ENCODE measurements around the gene ASB7.
"Not testable (repeated sequence)": the region's sequence is repeated elsewhere in the genome, so short reads cannot be mapped to it uniquely, and the experiment has no call there.

ASB7 gene

DNA sequence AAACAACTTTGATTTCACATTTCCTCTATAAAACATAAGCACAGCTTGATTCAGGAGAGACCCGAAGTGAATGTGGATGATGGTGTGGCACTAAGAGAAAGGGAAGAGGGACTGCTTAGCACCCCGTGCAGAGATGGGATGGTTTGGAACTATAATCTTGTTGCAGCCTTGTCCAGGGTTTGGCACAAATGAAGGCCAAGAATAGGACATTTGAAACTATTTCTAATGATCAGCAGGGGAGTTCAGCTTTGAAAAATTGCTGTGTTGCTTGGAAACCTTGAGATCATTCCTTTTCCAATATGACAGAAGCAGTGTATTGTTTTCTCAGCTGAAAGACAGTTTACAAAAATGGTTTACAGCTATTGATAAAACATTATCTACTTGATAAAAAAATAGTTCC lies 49.7 kb downstream of the ASB7 start:
- DNase-seq = no peak

DNA sequence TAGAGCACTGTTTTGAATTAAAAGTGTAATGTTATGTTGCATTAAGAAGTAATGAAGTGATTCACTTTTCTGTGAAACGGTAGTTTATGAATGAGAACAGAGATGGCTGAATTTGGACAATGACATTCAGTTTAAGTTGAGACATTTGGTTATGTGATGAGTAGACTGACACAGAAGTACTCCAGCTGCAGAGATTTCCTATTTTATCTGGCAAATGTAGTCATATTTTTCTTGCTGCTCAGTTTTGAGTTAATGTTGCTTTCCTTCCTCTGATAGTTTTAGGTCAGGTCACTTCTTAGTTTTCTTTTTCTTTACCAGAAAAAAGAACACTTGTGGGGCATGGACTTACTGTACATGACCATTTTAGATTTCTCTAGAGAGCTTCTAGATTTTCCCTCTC lies 51.2 kb downstream of the ASB7 start:
- DNase-seq = no peak

DNA sequence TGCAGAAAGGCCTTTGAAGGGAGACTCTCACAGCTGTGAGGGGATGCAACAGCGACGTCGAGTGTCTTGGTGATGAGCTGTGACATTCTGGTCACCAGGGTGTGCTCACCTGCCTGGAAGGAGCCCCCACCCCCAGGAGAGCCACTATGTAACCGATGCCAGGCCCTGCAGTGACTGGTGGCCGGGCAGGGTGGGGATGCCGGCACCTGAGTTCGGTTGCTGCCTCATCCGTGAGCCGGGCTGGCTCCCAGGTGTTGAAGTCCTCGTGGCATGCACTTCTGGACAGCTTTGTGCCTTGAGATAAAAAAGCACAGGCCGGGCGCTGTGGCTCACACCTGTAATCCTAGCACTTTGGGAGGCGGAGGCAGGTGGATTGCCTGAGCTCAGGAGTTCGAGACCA lies 56.5 kb downstream of the ASB7 start:
- DNase-seq = no peak

DNA sequence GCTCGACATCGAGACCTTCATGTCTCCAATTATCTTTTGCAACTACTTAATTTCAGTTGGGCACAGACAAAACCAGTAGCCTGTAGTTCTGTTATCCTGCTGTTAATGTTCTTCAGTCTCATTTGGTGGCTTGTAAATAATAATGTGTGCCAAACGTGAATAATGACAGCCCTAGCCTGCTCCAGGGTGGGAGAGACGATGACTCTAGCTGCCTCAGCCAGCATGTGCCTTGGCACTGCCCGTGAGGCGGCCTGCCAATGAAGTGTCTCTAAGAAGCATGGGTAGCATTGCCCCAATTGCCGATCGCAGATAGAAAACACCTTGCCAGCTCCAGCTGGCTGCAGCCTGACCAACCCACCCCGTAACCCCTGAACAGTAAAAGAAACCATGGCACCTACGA lies 58.8 kb downstream of the ASB7 start:
- no peak for DNase-seq

DNA sequence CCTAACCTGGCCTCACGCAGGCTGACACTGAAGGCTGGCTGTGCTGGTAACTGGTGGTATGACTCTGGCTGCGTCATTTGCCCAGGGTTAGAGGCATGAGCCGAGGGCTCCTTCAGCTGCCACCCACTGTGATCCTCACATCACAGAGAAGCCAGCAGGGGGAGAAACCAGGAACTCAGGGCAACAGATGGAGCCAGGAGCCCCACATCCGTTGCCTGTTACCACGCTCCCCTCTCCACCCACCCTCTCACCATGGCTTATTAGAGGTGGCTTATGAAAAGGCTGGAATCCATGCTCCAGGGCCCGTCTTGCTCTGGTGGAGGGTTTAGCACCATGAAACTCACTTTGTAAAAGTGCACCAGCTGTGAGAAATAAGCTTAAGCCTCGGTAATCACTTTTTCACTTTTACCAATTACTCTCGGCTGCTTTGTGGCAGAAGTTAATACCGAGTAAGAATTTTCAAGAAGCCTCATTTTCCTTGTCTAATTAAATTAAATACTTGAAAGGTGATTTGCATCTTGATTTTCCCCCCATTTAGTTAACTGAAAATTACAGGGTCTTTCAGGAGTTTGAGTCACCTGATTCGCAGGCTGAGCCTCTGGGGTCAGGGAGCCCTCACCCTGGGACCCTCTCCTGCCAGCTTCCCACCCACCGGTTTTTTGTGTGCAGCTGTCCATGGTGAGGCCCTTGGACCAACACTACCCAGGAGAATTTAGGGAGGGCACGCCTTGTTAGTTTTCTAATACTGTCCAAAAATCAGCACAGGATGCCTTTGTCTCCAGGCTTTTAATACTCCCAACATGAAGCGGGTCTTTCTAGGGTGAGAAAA lies 60.9 kb downstream of the ASB7 start:
- no peak for DNase-seq

DNA sequence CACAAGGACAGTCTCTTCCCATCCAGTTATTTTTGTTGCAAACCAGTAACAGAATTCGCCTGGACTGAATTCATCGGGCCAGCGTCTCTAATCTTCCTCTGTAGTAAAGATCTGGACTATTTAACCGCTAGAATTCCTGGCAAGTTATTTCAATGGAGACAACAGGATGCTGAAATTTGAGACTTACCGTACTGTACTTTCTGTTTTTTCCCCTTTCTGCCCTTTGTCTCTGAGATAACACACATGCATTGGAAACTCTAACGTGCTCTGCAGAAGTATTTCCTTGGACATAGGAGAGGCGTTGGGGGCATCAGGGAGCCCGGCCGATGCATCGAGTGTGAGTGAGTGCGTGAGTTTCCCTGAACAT lies 61.5 kb downstream of the ASB7 start:
- DNase-seq = no peak

DNA sequence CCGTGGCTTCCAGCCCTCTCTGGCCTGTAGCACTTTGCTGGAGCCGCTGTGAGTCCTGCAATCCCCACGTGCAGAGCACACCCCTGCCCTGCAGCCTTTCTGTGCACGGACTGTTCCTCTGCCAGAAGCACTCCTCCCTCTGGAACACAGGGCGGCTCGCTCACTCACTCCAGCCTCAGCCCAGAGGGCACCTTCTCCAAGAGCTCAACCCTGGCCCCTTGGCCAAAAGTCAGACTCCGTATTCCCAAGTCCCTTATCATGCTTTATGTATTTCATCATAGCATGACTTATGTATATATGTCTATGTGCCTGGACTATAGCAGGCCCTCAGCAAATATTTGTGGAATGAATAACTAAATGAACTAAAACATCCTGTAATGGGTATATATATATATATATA lies 63.2 kb downstream of the ASB7 start:
- no peak for DNase-seq

DNA sequence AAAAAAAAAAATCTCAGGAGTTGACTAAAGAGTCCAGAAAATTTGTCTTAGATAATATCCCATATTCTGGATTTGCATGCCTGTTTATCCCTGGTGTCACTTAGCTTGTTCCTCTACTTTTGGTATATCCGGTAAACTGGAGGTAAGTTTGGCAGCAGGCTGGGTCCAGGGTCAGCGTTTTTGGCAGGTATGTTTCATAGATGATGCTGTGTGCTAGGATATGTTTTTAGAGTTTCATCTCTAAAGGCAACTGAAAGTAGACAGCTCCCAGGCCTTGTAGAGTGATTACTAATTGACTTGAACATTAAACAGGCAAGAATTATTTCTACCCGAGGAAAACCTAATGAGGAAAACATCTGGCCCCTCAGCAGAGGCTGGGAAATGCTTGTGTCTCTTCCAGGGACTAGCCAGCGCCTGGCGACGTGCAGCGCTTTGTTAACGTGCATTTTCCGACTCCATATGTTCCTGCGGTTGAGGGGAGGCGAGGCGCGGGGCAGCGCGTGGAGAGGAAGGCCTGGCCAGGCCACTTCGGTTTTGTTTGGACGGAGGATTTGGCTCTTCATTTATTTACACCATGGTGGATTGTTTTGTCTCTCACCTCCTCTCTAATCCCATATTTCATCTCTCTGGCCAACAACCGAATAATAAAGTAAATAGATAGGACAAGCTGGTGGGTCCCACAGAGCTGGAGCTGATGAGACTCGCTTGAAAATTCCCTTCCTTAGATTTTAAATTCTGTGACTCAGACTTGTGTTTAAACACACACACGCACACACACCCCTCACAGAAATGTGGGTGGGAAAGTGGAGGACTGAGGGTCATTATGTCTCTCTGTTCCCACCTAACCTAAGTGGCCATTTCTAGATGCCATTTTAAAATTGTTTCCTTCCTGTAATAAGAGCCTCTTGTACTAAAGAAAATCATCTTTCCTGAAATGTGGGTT lies 65.3 kb downstream of the ASB7 start:
- DNase-seq = no peak

DNA sequence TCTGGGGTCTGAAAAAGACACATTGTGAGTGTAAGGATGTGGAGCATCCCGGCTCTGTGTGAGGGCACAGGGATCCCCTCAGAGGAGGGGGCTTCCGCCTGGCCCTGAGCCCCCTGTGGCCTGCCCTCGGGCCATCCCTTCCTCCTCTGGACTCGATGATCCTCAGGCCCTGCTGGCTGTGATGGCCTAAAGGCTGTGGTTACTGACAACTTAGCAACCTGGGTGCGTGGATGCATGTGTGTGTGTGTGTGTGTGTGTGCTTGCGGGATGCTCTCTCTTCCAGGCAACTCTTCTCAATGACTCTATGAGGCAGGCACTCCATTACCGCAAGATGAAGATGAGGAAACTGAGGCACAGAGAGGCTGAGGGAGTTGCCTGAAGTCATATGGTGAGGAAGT lies 66.0 kb downstream of the ASB7 start:
- DNase-seq = no peak

DNA sequence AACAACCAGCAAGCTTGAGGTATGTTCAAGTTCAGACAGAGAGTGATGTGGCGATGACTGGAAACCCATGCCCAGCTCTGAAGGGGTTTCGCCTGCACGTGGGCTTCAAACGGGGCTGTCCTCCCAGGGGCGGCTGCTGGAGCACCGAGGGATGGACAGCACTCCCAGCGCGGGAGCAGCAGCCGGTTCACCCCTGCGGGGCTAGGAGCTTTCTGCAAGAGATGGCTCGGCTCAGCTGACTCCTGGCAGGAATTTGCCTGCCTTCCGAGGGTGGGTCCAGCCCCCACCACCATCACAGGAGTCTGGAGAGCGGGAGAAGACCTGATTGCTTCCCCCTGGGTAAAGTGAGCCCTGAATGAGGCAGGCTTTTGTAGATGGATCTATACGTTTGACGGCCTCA lies 66.9 kb downstream of the ASB7 start:
- no peak for DNase-seq

DNA sequence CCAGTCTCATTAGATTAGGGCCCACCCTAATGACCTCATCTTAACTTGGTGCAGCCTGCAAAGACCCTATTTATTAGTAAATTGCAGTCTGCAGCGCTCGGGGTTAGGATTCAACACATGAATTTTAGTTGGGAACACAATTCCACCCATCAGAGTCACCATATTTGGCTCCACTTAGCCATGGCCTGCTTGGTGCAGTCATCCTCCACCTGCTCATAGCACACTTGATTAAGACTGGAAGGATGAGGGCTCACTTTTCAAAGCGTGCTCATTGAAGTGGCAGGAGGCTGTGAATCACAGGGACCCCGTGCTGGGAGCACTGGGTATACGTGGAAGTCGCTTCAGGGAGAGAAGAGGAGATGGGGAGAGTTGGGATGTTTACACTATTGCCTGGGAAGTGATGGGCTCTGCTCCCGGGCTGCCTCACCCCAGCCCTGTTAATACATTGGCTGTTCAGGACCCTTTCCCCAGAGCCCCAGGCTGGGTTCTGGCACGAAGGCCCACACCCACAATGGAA lies 68.2 kb downstream of the ASB7 start:
- DNase-seq = no peak

DNA sequence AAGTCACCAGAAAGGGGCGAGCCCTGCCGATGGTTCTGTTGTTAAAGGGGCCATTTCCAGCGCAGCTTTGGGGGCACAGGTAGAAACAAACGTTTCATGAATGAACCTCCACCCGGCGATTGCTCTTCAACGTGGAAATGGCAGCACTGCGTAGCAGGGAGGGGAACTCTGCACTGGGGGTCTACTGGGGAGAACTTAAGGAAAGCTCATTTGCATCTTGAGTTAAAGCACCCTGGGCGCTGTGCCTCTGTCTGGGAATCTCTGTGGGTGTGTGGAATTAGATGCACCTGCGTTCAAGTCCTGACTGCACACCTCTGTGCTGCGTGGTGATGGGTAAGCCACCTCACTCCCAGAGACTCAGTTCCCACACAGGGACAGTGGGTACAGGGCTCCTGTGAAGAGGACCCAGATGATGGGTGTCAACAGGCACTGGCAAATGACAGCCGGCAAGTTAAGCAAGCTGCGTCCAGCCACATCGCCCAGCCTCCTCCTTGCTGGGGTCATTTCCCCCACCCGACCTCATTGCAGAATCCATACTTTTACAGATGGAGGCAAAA lies 68.8 kb downstream of the ASB7 start:
- no peak for DNase-seq

DNA sequence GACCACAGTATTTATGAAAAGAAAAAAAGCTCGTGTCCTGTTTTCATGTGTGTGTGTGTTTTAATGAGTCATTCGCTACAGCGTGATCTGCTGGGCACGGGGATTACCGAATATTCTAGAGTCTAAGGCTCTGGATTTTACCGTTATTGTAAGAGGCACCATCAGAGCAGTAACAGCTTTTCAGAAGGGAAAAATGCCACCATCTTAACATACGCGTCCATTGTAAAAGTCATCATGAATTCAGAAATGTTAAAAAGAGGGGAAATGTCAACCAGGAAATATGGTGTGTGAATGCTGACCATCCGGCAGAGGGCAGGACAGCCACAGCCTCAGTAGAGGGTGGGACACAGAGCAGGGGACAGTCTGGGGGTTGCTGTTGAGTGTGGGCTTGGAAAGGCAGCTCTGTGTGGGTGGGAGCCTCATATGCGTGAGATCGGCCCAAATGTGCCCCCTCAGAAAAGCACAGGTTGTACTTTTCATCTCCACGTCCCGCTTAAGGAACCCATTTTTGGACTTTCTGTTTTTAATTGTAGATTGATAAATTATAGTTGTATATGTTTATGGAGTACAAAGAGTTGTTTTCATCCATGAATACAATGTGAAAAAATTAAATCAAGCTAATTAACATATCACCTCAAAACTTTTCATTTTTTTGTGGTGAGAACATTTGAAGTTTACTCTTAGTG lies 69.6 kb downstream of the ASB7 start:
- DNase-seq = no peak

DNA sequence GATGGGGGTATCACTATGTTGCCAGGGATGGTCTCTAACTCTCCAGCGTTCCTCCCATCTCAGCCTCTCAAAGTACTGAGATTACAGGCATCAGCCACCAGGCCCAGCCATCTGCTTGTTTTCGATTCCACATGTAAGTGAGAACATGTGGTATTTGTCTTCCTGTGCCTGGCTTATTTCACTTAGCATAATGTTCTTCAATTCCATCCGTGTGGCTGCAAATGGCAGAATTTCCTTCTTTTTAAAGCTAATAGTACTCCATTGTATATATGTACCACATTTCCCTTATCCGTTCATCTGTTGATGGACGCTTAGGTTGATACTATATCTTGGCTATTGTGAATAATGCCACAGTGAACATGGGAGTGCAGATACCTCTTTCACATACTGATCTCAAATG lies 70.6 kb downstream of the ASB7 start:
- DNase-seq = no peak

DNA sequence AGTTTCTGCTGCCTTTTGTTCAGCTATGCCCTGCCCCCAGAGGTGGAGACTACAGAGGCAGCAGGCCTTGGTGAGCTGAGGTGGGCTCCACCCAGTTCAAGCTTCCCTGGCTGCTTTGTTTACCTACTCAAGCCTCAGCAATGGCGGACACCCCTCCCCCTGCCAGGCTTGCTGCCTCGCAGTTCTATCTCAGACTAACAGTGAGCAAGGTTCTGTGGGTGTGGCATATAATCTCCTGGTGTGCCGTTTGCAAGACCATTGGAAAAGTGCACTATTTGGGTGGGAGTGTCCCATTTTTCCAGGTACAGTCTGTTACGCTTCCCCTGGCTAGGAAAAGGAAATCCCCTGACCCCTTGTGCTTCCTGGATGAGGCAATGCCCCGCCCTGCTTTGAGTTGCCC lies 76.8 kb downstream of the ASB7 start:
- DNase-seq = not testable (repeated sequence)

DNA sequence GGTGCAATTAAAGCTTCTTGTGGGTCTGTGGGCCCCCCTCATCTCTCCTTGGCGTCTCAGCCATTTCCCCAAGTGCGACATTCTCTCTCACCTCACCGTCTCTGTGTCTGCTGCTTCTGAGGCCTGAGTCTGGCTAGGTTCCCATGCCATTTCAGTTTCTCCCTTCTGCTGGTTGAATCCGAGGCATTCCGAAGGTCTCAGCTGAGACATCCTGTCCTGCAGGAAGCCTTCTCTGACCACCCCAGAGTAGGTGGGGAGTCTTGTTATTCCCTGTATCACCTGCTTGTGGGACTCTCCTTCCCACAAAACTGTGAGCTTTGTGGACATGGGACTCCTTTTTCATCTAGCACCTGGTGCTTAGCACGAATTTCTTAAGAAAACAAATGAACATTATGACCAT lies 78.3 kb downstream of the ASB7 start:
- no peak for DNase-seq

DNA sequence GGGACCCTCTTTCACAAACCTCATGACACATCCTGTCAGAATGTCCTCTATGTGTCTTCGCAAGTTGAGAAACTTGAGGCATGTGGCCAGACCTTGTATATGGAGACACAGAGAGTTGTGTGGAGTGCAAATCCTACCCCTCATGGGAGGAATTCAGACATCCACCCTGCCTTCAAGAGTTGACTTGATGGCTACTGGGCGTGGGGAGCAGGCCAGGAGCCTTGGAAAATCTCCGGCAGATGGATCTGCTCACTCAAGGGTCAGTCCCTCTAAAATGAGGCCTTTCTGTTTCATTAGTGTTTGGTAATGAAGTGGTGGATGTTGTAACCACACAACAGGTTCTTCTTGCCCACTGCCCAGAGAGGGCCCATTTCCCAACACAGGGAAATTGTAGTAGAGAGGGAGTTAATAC lies 79.0 kb downstream of the ASB7 start:
- no peak for DNase-seq

DNA sequence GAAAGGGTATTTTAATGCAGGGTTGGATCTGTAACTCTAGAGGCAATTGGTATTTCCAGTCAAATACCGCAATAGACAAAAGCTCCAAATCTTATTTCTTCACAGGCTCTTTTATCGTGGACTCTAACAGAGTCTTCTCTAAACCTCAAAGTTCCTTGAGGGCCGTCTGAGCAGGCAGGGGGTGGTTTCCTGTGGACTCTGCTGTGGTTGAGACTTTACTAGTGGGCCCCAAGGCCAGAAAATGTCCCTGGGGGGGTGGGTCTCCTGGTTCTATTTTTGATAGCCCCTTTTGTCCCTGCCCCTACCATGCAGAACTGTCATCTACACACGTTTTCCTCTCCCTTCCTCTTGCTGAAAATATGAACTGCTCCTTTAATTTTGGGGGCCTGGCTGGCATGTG lies 80.1 kb downstream of the ASB7 start:
- no peak for DNase-seq

DNA sequence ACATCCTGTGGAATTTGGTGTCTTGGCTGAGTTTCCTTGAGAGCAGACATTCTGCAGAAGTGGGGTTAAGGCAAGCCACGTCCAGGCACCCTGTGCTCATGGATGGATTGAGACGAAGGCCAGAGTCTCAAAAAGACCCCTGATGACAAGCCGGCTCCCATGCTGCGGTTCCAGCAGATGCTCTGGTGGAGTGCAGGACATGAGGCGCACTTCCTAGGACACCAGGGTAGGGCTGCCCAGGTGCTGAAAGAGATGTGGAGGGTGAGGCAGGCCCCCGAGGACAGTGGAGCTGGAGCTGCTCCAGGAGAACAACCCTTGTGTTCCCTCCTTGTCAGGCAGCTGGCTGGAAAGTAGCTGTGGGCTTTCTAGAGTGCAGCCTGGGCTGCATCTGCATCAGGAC lies 81.0 kb downstream of the ASB7 start:
- no peak for DNase-seq

DNA sequence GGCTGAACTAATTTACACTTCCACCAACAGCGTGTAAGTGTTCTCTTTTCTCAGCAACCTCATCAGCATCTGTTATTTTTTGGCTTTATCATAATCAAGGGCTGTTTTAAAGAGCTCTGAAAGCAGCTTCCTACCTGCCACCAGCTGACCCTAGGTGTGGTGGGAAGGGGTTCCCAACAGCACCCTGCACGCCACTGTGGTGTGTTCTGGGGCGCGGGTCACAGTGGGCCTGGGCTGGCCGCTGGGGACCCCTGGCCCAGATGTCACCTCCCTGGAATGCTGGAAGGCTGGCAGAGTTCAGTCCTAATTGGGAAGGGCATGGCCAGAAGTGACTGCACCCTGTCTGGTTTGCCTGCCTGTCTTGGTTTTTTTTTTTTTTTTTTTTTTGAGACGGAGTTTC lies 82.2 kb downstream of the ASB7 start:
- DNase-seq = no peak

DNA sequence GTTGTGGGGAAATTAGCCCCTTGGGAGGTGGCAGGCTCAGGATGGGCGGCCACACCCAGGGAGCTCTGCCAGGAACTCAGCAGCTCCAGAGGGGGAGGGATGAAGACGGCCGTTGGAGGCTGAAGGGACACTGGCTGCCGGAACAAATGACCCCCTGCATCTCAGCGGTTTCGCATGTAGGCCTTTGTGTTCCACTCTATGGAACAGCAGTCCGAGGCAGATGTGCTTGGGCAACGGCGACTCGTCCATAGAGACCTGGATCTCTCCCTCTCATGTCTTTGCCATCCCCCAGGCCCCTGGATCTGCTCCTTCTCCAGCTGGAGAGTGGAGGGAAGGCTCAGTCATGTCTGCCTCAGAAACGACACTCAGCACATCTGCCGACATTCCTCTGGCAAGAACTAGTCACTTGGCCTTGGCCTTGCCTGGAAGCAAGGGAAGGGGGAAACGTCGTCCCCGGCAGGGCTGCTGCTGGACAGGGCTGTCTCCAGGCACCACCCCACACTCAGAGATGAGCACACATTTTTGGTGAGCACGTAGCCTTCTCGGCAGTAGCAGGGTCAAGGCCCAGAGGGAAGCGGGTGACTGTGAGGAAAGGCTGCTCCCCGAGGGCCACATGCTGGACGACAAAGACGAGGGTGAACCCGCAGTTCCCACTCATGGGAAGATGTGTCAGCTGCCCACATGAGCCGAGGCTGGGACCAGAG lies 83.8 kb downstream of the ASB7 start:
- no peak for DNase-seq

DNA sequence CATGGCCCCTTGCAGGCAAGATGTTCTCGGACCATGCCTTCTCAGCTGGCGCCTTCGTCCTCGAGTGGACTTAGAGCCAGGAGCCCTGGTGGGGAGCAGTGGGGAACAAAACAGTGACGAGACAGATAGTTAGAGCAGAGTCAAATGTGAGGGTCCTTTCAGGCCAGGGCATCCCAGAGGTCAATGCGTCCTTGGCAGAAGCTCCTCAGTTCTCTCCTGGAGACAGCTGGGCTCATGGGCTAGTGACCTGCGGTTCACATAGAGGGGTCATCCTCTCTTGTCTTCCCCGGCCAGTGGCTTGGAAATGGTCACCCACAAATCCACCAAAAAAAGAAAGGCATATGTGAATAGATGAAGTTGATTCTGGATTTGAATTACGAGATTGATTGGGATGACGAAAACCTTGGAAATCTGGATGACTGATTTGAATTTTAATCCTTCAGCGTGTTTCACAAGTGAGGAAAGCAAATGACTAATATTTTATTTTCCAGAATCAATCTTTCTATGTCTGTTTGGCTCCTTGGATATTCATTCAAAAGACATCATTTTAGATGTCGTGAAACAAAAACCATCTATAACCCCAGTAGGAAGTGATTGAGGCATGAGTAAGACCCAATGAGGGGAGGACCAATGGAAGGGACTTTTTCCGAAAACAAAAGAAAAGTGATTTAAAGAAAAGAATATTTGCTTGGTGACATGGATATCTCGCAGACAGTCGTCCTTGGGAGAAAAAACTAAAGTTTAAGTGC lies 84.5 kb downstream of the ASB7 start:
- DNase-seq = no peak

All from activated gamma-delta T cell (primary cell).